ENCODE measurements around the gene IMMT. TPM values are rescaled to one million over a fixed set of nuclear protein-coding genes. Genes with fewer than 3 reads are reported as not detected.

IMMT gene
- total RNA-seq, 1 experiment from 2014 or later, result 112 TPM

GRCh38 chr2:86239745-86240144 lies 44.5 kb upstream of the IMMT start:
- H3K27me3 ChIP-seq (ENCODE audit: insufficient read depth, low read length), result no peaks in the 10 kb centered on the region
- H3K56ac ChIP-seq (ENCODE audit: insufficient read length, low read depth, low read length), result no peak overlapping the region
- H2BK120ac ChIP-seq (ENCODE audit: low read depth, low read length, poor library complexity, severe bottlenecking), result no peak overlapping the region
- no peak overlapping the region for H2BK12ac ChIP-seq (ENCODE audit: insufficient read length, low read depth, low read length)
- no peak overlapping the region for H3K4me2 ChIP-seq (ENCODE audit: insufficient read depth, insufficient read length, low read length)
- H4K91ac ChIP-seq (ENCODE audit: insufficient read length, low read depth, low read length), result no peak overlapping the region
- H3T11ph ChIP-seq (ENCODE audit: low read length), result no peak overlapping the region
- no peak overlapping the region for H2AK5ac ChIP-seq (ENCODE audit: insufficient read length, low read length)
- Mint-ChIP-seq H3K27me3 (ENCODE audit: low read depth) (peaks cover 13% of the 10 kb centered on the region), H3K36me3 (ENCODE audit: insufficient read depth in 1 of 3, low read depth in 3 of 3) (no peaks in the 10 kb centered on the region; a peak in 1 of 7 replicates), H3K4me1 (peaks cover 0 to 4% of the 10 kb centered on the region in 2 experiments; a peak in 2 of 4 replicates), H3K4me3 (no peak overlapping the region), H3K27ac (no peak overlapping the region; a peak in 2 of 7 replicates), H3K9me3 (peaks cover 0 to 5% of the 10 kb centered on the region in 2 experiments; a peak in 2 of 5 replicates)
- no CpG with 5 or more reads among the region's 8 CpGs for WGBS (ENCODE audit: extremely low coverage, insufficient read length, low lambda C conversion rate)
- H2BK5ac ChIP-seq (ENCODE audit: insufficient read length, low read length), result no peak overlapping the region
- no peak overlapping the region for H2BK20ac ChIP-seq (ENCODE audit: low read depth, low read length, poor library complexity, severe bottlenecking)
- H4K20me1 ChIP-seq (ENCODE audit: control insufficient read depth, insufficient read depth, insufficient read length), result no peaks in the 10 kb centered on the region
- no peak for DNase-seq
- no peaks in the 10 kb centered on the region for H3K4me1 ChIP-seq (ENCODE audit: insufficient read depth, low read length)
- H3K14ac ChIP-seq (ENCODE audit: insufficient read depth, low read length), result no peak overlapping the region
- no peak overlapping the region for H3K18ac ChIP-seq (ENCODE audit: insufficient read length, low read depth, low read length)
- no peaks in the 10 kb centered on the region for H3K79me2 ChIP-seq (ENCODE audit: insufficient read depth, low read length)
- no peak overlapping the region for H3K4ac ChIP-seq (ENCODE audit: low read depth, low read length)
- H2BK15ac ChIP-seq (ENCODE audit: low read depth, low read length), result no peak overlapping the region
- H3K23ac ChIP-seq (ENCODE audit: insufficient read length, low read depth, low read length), result no peak overlapping the region
- H4K8ac ChIP-seq (replicated peaks; ENCODE audit: insufficient read length, low read depth, low read length), result no peak overlapping the region
- H4K5ac ChIP-seq (ENCODE audit: insufficient read length, low read depth, low read length), result no peak overlapping the region
- H3K9ac ChIP-seq (ENCODE audit: extremely low read depth, insufficient read length, low read length), result no peak overlapping the region
- H3K23me2 ChIP-seq (ENCODE audit: insufficient read length, low read depth, low read length, poor library complexity, severe bottlenecking), result no peaks in the 10 kb centered on the region
- H3K9me3 ChIP-seq (ENCODE audit: control insufficient read depth, low read depth, low read length), result no peaks in the 10 kb centered on the region
- TF ChIP-seq CTCF (conservative IDR thresholded peaks at IDR 0.05), result no peak
- no peak overlapping the region for H3K27ac ChIP-seq (ENCODE audit: insufficient read length, low read depth, low read length)
- H2AFZ ChIP-seq (ENCODE audit: low read length), result no peak overlapping the region
- no peaks in the 10 kb centered on the region for H3K79me1 ChIP-seq (ENCODE audit: insufficient read depth, low read depth, low read length, poor library complexity, severe bottlenecking)

Measured in H9 (cell line).